Naive thymus-derived CD8-positive, alpha-beta T cell (primary cell): Measurements from ENCODE around the gene SERHL2. TPM values are rescaled to one million over a fixed set of nuclear protein-coding genes. Genes with fewer than 3 reads are reported as not detected.
A peak's percentile ranks its signal among the peaks of the same experiment; 100 is the strongest.
"Not testable (repeated sequence)": the region's sequence is repeated elsewhere in the genome, so short reads cannot be mapped to it uniquely, and the experiment has no call there.

Experiments used
- ATAC-seq, 2 donors: fragments of 150-1000 bp; cut with Tn5 transposase in 1 of 2; sonication (Bioruptor Pico), chemical (Tn5 transposase) in 1 of 2; 1 replicate in 1 of 2; 2 replicates in 1 of 2; pipeline ENCODE4 v1.10.0; 2021; ENCODE audit warnings: mild to moderate bottlenecking in 2 of 2, moderate library complexity in 2 of 2
- POLR2A ChIA-PET: fragments of 350-600 bp; sonication (Branson Sonifier 250); formaldehyde crosslinking; loops from one replicate; lab custom pipeline; 2021; ENCODE audit warnings: antibody characterized with exemption; lab: Charles Lee
- DNase-seq, 10 donors: peaks; one replicate each; pipeline versions ENCODE4 v3.0.0 to v3.0.0-alpha.2; 2020 to 2022
- H3K27ac Mint-ChIP-seq, 10 donors: one replicate each; pipeline ENCODE4 v1.8.0; 2020 to 2022; ENCODE audit warnings: mild to moderate bottlenecking in 10 of 10, mixed read lengths in 10 of 10, moderate library complexity in 4 of 10, inconsistent platforms in 1 of 10
- H3K27me3 Mint-ChIP-seq, 5 donors: one replicate each; pipeline ENCODE4 v1.8.0; 2021 to 2022; ENCODE audit warnings: mixed read lengths in 5 of 5
- H3K36me3 Mint-ChIP-seq, 3 donors: one replicate each; pipeline ENCODE4 v1.8.0; 2020 to 2022; ENCODE audit warnings: mixed read lengths in 3 of 3, mild to moderate bottlenecking in 2 of 3, inconsistent platforms in 1 of 3
- H3K4me1 Mint-ChIP-seq, 4 donors: one replicate each; pipeline ENCODE4 v1.8.0; 2021 to 2022; ENCODE audit warnings: mixed read lengths in 4 of 4
- H3K4me3 Mint-ChIP-seq, 10 donors: one replicate each; pipeline ENCODE4 v1.8.0; 2020 to 2022; ENCODE audit warnings: mild to moderate bottlenecking in 10 of 10, mixed read lengths in 10 of 10, moderate library complexity in 6 of 10, inconsistent platforms in 1 of 10
- H3K9me3 Mint-ChIP-seq, 9 donors: one replicate each; pipeline ENCODE4 v1.8.0; 2020 to 2022; ENCODE audit warnings: mixed read lengths in 9 of 9, mild to moderate bottlenecking in 3 of 9, inconsistent platforms in 1 of 9, moderate library complexity in 1 of 9
- polyA plus RNA-seq, 3 donors: library from polyadenylated mRNA; unstranded; fragments of 300-500 nt; fragmentation: Illumina TruSeq; gene quantifications; one replicate each; pipeline ENCODE4 v1.2.3, GENCODE V29; 2021
- total RNA-seq, 8 experiments: library from RNA in 2 of 8; stranded (reverse) in 2 of 8; gene quantifications; one replicate each; pipeline ENCODE4 v1.2.3 and lab custom pipeline; 2021 to 2026

The SERHL2 gene
- total RNA-seq (under 1 TPM; 0.69 to 0.81 TPM), polyA plus RNA-seq (under 1 TPM in 2 of 3 donors, not detected in 1; 0.43 to 0.44 TPM), total RNA-seq (lab: John Stamatoyannopoulos, UW) (0 to 0.36 (median 0.24) reads per million in 6 experiments)

GRCh38 chr22:42553475-42554361 is at the start of gene SERHL2:
SERHL2 (plus strand) TSS chr22:42553956; CDS start chr22:42554021, 65 bp downstream.
- Mint-ChIP-seq H3K9me3 (no peaks in the 10 kb centered on the region), H3K4me3 (peak within 1 kb of the TSS; percentile 79 to 90 (median 84))
- POLR2A ChIA-PET, result interaction anchor here (0.6 kb wide), 1 partner anchor 9 kb away, joined by 3 read pairs; no protein-coding TSS in a partner anchor

GRCh38 chr22:42508327-42508974 is 45.3 kb upstream of the SERHL2 start:
- not testable (repeated sequence) for H3K27me3 Mint-ChIP-seq, H3K9me3 Mint-ChIP-seq, H3K4me1 Mint-ChIP-seq, DNase-seq, H3K4me3 Mint-ChIP-seq
- peak overlapping the region in 3 of 10 donors; percentile 33 to 75 (median 48) for H3K27ac Mint-ChIP-seq
- H3K36me3 Mint-ChIP-seq, result peaks cover 0 to 13% (median 0%) of the 10 kb centered on the region in 3 donors
- peak in 1 of 2 donors; percentile 15 for ATAC-seq
- POLR2A ChIA-PET, result interaction anchor here (0.6 to 0.7 kb wide), 2 partner anchors 13 to 176 kb away, joined by 3 to 5 read pairs; no protein-coding TSS in a partner anchor

More at GRCh38 chr22:42553475-42554361, at the start of gene SERHL2:
- Mint-ChIP-seq H3K27ac (peak within 1 kb of the TSS in 9 of 10 donors; percentile 25 to 90 (median 62)), H3K4me1 (peaks cover 4 to 36% (median 15%) of the 10 kb centered on the region in 4 donors), H3K27me3 (no peaks in the 10 kb centered on the region), H3K36me3 (no peaks in the 10 kb centered on the region)
- ATAC-seq (peak; percentile 96 to 97), DNase-seq (peak; percentile 75 to 92 (median 83))

- peak in 1 of 2 donors; percentile 6 for ATAC-seq
Measured at GRCh38 chr22:42508975-42509364, 44.8 kb upstream of the SERHL2 start.

GRCh38 chr22:42509548-42509947 is 44.2 kb upstream of the SERHL2 start:
- no peak for DNase-seq
- H3K9me3 Mint-ChIP-seq, result no peaks in the 10 kb centered on the region
- no peaks in the 10 kb centered on the region for H3K27me3 Mint-ChIP-seq
- ATAC-seq, result no peak
- H3K4me3 Mint-ChIP-seq, result no peak overlapping the region
- POLR2A ChIA-PET, result interaction anchor here (0.7 kb wide), 2 partner anchors 13 to 347 kb away, joined by 4 to 5 read pairs; no protein-coding TSS in a partner anchor
- H3K4me1 Mint-ChIP-seq, result peaks cover 5 to 10% (median 7%) of the 10 kb centered on the region in 4 donors
- H3K27ac Mint-ChIP-seq, result peak overlapping the region in 2 of 10 donors; percentile 52 to 88
- peaks cover 0 to 13% (median 0%) of the 10 kb centered on the region in 3 donors for H3K36me3 Mint-ChIP-seq

More at GRCh38 chr22:42508975-42509364, 44.8 kb upstream of the SERHL2 start:
- Mint-ChIP-seq H3K4me3 (peak overlapping the region in 1 of 10 donors; percentile 40), H3K27ac (peak overlapping the region in 3 of 10 donors; percentile 40 to 75 (median 50)), H3K36me3 (peaks cover 0 to 13% (median 0%) of the 10 kb centered on the region in 3 donors)
- H3K9me3 Mint-ChIP-seq, H3K27me3 Mint-ChIP-seq, DNase-seq, POLR2A ChIA-PET, H3K4me1 Mint-ChIP-seq: not testable (repeated sequence)

GRCh38 chr22:42511401-42511891 is 42.3 kb upstream of the SERHL2 start:
- Mint-ChIP-seq H3K27ac (peak overlapping the region in 5 of 10 donors; percentile 2 to 83 (median 48)), H3K27me3 (no peaks in the 10 kb centered on the region), H3K4me1 (peaks cover 5 to 12% (median 7%) of the 10 kb centered on the region in 4 donors), H3K36me3 (peaks cover 0 to 22% (median 0%) of the 10 kb centered on the region in 3 donors), H3K9me3 (no peaks in the 10 kb centered on the region), H3K4me3 (peak overlapping the region in 1 of 10 donors; percentile 62)
- DNase-seq (no peak), ATAC-seq (peak in 1 of 2 donors; percentile 18)
- POLR2A ChIA-PET, result interaction anchor here (0.7 kb wide), 1 partner anchor 9 kb away, joined by 4 read pairs; no protein-coding TSS in a partner anchor

GRCh38 chr22:42512273-42512990 is 41.3 kb upstream of the SERHL2 start:
- POLR2A ChIA-PET, result not testable (repeated sequence)
- H3K27ac Mint-ChIP-seq, result peak overlapping the region in 1 of 10 donors; percentile 22

GRCh38 chr22:42514331-42514730 is 39.4 kb upstream of the SERHL2 start:
- ATAC-seq, H3K27me3 Mint-ChIP-seq, H3K4me3 Mint-ChIP-seq, H3K9me3 Mint-ChIP-seq, DNase-seq, POLR2A ChIA-PET: not testable (repeated sequence)
- Mint-ChIP-seq H3K4me1 (peaks cover 7 to 23% (median 10%) of the 10 kb centered on the region in 4 donors), H3K36me3 (peaks cover 0 to 32% (median 0%) of the 10 kb centered on the region in 3 donors), H3K27ac (peak overlapping the region in 1 of 10 donors; percentile 74)

More at GRCh38 chr22:42512273-42512990, 41.3 kb upstream of the SERHL2 start:
- H3K4me3 Mint-ChIP-seq, H3K27me3 Mint-ChIP-seq, ATAC-seq, H3K9me3 Mint-ChIP-seq, DNase-seq: not testable (repeated sequence)
- Mint-ChIP-seq H3K36me3 (peaks cover 0 to 28% (median 0%) of the 10 kb centered on the region in 3 donors), H3K4me1 (peaks cover 5 to 13% (median 7%) of the 10 kb centered on the region in 4 donors)

- H3K9me3 Mint-ChIP-seq, DNase-seq, H3K27me3 Mint-ChIP-seq, ATAC-seq, H3K4me3 Mint-ChIP-seq, H3K27ac Mint-ChIP-seq, POLR2A ChIA-PET: not testable (repeated sequence)
- peaks cover 11 to 24% (median 15%) of the 10 kb centered on the region in 4 donors for H3K4me1 Mint-ChIP-seq
- H3K36me3 Mint-ChIP-seq, result peaks cover 0 to 32% (median 0%) of the 10 kb centered on the region in 3 donors
Measured at GRCh38 chr22:42515304-42515703, 38.5 kb upstream of the SERHL2 start.

GRCh38 chr22:42515896-42516295 is 37.9 kb upstream of the SERHL2 start:
- Mint-ChIP-seq H3K27ac (no peak overlapping the region), H3K9me3 (no peaks in the 10 kb centered on the region), H3K4me1 (peaks cover 10 to 23% (median 17%) of the 10 kb centered on the region in 4 donors), H3K4me3 (no peak overlapping the region), H3K27me3 (no peaks in the 10 kb centered on the region), H3K36me3 (peaks cover 0 to 30% (median 0%) of the 10 kb centered on the region in 3 donors)
- POLR2A ChIA-PET, result no interaction called here
- ATAC-seq (no peak), DNase-seq (no peak)

GRCh38 chr22:42517103-42517502 is 36.7 kb upstream of the SERHL2 start:
- not testable (repeated sequence) for H3K27me3 Mint-ChIP-seq, ATAC-seq
- peak overlapping the region in 3 of 10 donors; percentile 26 to 75 (median 28) for H3K4me3 Mint-ChIP-seq

More at GRCh38 chr22:42517103-42517502, 36.7 kb upstream of the SERHL2 start:
- Mint-ChIP-seq H3K4me1 (peaks cover 9 to 26% (median 15%) of the 10 kb centered on the region in 4 donors), H3K27ac (peak overlapping the region in 2 of 10 donors; percentile 9 to 40), H3K36me3 (peaks cover 0 to 25% (median 0%) of the 10 kb centered on the region in 3 donors)
- DNase-seq, H3K9me3 Mint-ChIP-seq: not testable (repeated sequence)
- POLR2A ChIA-PET, result interaction anchor here (0.6 kb wide), 1 partner anchor 11 kb away, joined by 4 read pairs; no protein-coding TSS in a partner anchor
